ENCODE data around the gene TGFBR3L.

TGFBR3L gene

DNA sequence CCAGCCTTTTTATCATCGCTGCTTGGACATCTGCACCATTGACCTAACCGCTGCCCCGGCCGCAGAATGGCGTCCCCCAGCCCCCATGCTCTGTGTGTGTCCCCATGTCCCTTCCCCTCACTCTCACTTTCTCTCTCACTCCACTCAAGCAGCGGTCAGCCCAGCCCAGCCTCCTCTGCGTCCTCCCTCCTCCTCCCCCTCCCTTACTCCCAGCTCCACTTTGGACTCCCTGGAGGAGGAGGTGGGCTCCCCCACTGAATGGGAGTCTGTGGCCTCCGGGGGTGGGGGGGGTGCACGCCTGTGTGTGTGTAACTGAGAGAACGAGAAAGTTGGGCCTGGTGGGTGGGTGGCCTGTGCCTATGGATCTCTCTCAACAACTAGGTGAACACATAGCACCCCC, 8.8 kb upstream of the TGFBR3L start:
- peaks cover 38% of the 10 kb centered on the region for H3K36me3 Mint-ChIP-seq (ENCODE audit: low read depth)
- no peaks in the 10 kb centered on the region for H3K27me3 Mint-ChIP-seq
- peaks cover 35% of the 10 kb centered on the region for H3K4me1 Mint-ChIP-seq (ENCODE audit: low read depth)
- no peak for DNase-seq
- peak overlapping the region; percentile 88 for H3K4me3 Mint-ChIP-seq
- H3K9me3 Mint-ChIP-seq, result no peaks in the 10 kb centered on the region
- peak overlapping the region; percentile 32 for H3K27ac Mint-ChIP-seq

DNA sequence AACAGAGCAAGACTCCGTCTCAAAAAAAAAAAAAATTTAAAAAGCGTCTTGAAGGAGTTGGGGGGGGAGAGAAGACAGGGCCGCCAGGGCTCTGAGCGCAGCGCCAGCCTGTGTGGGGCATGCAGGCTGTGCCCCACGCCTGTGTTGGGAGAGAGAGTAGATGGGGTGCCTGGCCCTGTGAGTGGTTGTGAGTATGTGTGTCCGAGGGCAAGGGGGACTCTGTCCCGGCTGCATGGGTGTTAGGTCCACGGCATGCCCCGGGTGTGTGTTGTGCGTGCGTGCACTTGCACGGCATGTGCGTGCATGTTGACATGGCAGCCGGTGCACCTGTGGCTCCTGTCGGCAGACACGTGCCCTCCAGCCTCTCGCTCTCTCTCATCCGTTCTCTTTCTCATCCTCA, 7.5 kb upstream of the TGFBR3L start:
- DNase-seq, result no peak
- no peaks in the 10 kb centered on the region for H3K27me3 Mint-ChIP-seq
- no peak overlapping the region for H3K4me3 Mint-ChIP-seq
- H3K4me1 Mint-ChIP-seq (ENCODE audit: low read depth), result peaks cover 34% of the 10 kb centered on the region
- no peak overlapping the region for H3K27ac Mint-ChIP-seq
- H3K36me3 Mint-ChIP-seq (ENCODE audit: low read depth), result peaks cover 49% of the 10 kb centered on the region
- H3K9me3 Mint-ChIP-seq, result no peaks in the 10 kb centered on the region

DNA sequence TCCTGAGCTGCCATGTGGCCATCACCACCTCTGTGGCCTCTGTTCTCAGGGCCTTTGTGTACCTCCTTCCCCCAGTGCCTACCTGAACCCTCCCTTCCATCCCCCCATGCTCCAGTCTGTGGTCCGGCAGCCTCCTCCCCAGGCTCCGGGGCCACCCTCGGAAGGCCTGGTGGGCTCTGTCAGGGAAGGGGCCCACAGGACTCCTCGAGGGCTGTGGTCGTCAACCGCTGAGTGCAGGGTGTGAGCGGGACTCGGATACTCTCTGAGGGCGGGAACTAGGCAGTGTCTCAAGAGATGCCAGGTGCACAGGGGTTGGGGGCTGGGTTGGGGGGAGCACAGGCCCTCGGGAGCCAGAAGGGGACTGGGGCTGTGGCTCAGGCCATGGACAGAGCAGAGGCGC, 7.1 kb upstream of the TGFBR3L start:
- H3K4me1 Mint-ChIP-seq (ENCODE audit: low read depth), result peaks cover 32% of the 10 kb centered on the region
- no peak overlapping the region for H3K4me3 Mint-ChIP-seq
- H3K27me3 Mint-ChIP-seq, result no peaks in the 10 kb centered on the region
- DNase-seq, result no peak
- H3K36me3 Mint-ChIP-seq (ENCODE audit: low read depth), result peaks cover 50% of the 10 kb centered on the region
- no peaks in the 10 kb centered on the region for H3K9me3 Mint-ChIP-seq
- H3K27ac Mint-ChIP-seq, result no peak overlapping the region

DNA sequence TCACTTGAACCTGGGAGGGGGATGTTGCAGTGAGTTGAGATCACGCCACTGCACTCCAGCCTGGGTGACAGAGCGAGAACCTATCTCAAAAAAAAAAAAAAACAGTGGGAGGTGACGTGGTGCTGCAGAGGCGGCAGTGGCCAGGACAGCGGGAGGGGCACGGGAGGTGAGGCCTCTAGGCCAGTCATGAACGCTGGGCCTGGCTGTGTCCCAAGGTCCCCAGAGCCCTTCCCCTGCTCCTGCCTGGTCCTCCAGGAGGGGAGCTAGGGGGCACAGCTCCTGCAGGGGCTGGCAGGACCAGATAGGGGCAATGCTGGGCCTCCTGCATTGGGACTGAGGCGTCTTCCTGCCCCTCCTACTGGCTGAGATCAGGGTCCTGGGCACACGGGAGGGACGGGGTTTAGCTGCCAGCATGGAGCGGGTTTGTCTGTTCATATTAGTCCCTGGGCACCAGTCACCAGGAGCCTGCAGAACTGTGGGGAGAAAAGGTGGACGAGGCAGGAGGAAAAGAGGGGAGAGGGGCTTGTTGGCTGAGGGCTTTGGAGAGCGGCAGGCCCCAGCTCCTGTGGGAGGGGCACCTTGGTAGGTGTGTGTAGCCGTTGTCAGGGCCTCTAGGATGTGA, 6.4 kb upstream of the TGFBR3L start:
- no peak overlapping the region for H3K4me3 Mint-ChIP-seq
- DNase-seq, result no peak
- H3K9me3 Mint-ChIP-seq, result no peaks in the 10 kb centered on the region
- peaks cover 26% of the 10 kb centered on the region for H3K4me1 Mint-ChIP-seq (ENCODE audit: low read depth)
- peaks cover 57% of the 10 kb centered on the region for H3K36me3 Mint-ChIP-seq (ENCODE audit: low read depth)
- no peaks in the 10 kb centered on the region for H3K27me3 Mint-ChIP-seq
- H3K27ac Mint-ChIP-seq, result no peak overlapping the region

DNA sequence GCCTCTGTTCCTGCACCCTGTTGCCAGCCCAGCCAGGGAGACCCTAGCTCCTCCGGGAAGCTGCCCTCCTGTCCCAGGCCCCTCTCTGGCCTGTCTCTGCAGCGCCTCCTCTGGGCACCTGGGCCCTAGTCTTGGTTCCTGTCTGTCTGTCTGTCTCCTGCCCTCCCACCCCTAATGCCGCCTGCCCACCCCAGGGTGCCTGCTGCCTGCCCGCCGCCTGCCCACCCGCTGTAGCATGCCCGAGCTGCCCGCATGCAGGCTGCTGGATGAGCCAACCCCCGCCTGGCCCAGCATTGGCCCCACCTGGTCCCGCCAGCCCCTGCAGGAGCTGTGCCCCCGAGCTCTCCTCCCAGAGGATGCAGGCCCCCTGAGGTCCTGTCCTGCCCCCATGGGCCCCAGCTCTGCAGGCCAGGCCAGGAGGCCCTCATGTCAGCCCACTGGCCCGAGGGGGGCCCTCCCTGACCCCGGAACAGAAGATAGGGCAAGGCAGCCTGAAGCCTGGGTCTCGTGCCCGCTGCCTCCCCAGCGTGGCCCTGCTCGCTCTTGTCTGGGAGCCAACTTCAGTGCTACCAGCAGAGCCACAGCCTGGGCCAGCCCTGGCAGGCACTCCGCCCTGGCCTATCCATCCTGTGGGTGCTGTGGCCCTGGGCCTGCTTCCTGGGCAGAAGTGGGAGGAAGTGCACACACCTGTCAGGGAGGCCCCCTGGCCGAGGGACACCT, 5.7 kb upstream of the TGFBR3L start:
- Mint-ChIP-seq H3K27ac (no peak overlapping the region), H3K36me3 (ENCODE audit: low read depth) (peaks cover 60% of the 10 kb centered on the region), H3K4me3 (no peak overlapping the region), H3K4me1 (ENCODE audit: low read depth) (peaks cover 22% of the 10 kb centered on the region), H3K27me3 (no peaks in the 10 kb centered on the region), H3K9me3 (no peaks in the 10 kb centered on the region)
- no peak for DNase-seq

DNA sequence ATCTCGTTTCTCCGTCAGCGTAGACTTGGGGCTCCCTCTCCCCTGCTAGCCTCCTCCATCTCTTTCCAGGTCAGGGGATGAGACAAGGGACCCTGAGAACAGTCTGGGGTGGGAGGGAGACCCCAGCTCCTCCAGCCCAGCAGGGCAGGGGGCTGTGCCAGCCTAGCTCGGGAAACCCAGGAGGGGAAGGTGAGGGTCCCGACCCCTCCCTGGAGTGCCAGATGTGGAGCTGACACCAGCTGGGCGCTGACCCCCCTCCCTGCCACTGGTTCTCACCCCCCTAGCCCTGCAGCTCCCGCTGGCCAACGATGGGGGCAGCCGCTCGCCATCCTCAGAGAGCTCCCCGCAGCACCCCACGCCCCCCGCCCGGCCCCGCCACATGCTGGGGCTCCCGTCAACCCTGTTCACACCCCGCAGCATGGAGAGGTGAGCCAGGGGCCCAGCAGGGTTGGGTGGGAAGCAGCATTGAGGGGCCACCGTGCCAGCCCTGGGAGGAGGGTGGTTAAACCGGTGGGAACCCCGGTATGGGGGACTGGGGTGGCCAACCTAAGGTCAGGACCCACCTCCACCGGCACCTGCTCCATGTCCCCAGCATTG, 5.1 kb upstream of the TGFBR3L start:
- Mint-ChIP-seq H3K4me1 (ENCODE audit: low read depth) (peaks cover 19% of the 10 kb centered on the region), H3K9me3 (no peaks in the 10 kb centered on the region), H3K27me3 (peaks cover 4% of the 10 kb centered on the region), H3K27ac (no peak overlapping the region), H3K4me3 (no peak overlapping the region), H3K36me3 (ENCODE audit: low read depth) (peaks cover 56% of the 10 kb centered on the region)
- no peak for DNase-seq

DNA sequence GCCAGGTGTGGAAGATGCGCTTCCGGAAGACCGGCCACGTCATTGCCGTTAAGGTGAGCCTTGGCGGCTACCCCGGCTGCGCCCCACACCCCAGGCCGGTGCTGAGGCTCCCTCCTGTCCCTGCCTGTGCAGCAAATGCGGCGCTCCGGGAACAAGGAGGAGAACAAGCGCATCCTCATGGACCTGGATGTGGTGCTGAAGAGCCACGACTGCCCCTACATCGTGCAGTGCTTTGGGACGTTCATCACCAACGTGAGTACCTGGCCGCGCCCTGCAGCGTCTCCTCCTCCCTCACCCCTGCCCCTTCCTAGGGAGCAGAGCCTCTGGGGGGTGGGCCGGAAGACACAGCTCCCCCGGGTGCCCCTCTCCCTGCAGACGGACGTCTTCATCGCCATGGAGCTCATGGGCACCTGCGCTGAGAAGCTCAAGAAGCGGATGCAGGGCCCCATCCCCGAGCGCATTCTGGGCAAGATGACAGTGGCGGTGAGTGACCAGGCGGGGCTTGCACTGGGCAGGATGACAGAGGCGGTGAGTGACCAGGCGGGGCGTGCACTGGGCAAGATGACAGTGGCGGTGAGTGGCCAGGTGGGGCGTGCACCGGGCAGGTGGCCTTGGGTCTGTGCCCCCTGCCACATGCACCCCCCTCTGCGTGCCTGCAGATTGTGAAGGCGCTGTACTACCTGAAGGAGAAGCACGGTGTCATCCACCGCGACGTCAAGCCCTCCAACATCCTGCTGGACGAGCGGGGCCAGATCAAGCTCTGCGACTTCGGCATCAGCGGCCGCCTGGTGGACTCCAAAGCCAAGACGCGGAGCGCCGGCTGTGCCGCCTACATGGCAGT, 4.1 kb upstream of the TGFBR3L start:
- peaks cover 13% of the 10 kb centered on the region for H3K27me3 Mint-ChIP-seq
- no peak overlapping the region for H3K4me3 Mint-ChIP-seq
- no peak overlapping the region for H3K27ac Mint-ChIP-seq
- peaks cover 13% of the 10 kb centered on the region for H3K4me1 Mint-ChIP-seq (ENCODE audit: low read depth)
- no peaks in the 10 kb centered on the region for H3K9me3 Mint-ChIP-seq
- DNase-seq, result no peak
- H3K36me3 Mint-ChIP-seq (ENCODE audit: low read depth), result peaks cover 48% of the 10 kb centered on the region

DNA sequence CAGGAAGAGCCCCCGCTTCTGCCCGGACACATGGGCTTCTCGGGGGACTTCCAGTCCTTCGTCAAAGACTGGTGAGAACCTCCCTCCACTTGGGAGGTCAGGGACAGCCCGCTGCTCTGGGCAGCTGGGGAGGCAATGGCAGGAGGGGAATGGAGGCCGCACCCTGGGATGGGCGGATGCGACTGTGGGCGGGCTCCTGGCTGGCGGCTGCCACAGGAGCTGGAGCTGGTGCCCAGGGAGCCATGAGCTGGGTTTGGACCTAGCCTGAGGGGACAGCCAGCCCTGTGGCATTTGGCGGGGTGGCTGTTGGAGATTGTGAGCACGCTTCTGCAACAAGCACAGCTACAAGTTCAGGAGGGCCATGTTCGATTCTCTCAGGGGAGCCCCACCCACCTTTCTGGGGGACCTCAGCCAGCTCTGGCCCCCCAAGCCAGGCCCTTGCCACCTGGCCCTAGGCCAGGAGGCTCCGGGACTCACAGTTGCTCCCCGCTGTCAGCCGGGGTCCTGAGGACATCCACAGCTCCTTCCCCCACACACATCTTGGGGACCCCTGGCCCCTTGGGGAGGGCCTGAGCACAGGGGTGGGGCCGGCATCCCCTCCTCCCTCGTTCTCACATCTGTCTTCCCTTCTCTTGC, 3.0 kb upstream of the TGFBR3L start:
- no peaks in the 10 kb centered on the region for H3K9me3 Mint-ChIP-seq
- H3K36me3 Mint-ChIP-seq (ENCODE audit: low read depth), result peaks cover 37% of the 10 kb centered on the region
- no peak for DNase-seq
- H3K27me3 Mint-ChIP-seq, result peaks cover 19% of the 10 kb centered on the region
- no peak overlapping the region for H3K27ac Mint-ChIP-seq
- no peak overlapping the region for H3K4me3 Mint-ChIP-seq
- H3K4me1 Mint-ChIP-seq (ENCODE audit: low read depth), result peaks cover 11% of the 10 kb centered on the region

DNA sequence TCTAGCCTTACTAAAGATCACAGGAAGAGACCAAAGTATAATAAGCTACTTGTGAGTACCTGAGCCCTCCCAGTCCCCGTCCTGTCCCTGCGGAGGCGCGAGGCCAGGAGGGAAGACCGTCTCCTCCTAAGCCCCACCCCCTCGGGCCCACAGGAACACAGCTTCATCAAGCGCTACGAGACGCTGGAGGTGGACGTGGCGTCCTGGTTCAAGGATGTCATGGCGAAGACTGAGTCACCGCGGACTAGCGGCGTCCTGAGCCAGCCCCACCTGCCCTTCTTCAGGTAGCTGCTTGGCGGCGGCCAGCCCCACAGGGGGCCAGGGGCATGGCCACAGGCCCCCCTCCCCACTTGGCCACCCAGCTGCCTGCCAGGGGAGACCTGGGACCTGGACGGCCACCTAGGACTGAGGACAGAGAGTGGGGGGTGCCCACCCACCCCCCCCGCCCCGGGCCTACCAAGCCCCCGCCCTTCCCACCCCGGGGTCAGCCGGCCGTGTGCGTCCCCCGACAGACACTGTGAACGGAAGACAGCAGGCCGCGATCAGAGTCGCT, 2.4 kb upstream of the TGFBR3L start:
- Mint-ChIP-seq H3K36me3 (ENCODE audit: low read depth) (peaks cover 33% of the 10 kb centered on the region), H3K9me3 (no peaks in the 10 kb centered on the region), H3K27me3 (peaks cover 23% of the 10 kb centered on the region), H3K4me1 (ENCODE audit: low read depth) (peaks cover 13% of the 10 kb centered on the region), H3K27ac (no peak overlapping the region), H3K4me3 (no peak overlapping the region)
- no peak for DNase-seq

DNA sequence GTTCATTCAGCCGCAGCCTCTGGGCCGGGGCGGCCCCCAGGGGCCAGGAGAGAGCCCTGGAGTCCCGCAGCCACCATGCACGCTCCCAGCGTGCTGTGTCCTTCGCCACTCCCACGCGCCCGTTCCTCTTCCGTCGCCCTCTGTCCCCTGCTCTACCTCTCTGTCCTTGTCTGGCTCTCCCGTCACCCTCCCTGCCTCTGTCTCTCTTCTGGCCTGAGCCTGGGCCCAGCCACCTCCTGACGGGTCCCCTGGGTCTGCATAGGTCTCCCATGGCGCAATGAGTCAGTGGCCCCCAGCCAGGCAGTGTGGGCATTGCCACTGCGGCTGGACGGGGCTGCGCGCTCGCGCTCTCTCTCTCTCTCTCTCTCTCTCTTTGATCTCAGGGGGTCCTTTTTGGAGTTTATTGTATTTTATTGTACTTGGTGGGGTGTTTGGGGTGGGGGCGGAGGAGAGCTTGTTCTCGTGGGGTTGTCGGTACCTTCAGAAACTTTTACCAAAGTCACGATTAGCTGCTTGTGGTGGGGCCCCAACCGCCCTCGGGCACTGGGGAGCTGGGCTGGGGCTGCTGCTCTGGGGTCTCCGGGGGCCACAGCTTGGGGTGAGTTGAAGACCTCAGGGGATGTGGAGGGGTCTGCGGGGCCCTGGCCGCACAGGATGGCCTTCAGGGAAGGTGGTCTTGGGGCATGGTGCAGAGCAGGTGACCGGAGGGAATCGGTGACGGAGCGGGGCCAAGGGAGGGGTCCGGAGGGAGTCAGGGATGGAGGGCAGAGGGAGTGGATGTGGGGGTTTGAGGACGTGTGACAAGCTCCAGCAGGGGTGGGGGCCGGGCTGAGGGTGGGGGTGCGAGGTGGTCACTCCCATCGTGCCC, 1.7 kb upstream of the TGFBR3L start:
- peaks cover 27% of the 10 kb centered on the region for H3K27me3 Mint-ChIP-seq
- H3K36me3 Mint-ChIP-seq (ENCODE audit: low read depth), result peaks cover 29% of the 10 kb centered on the region
- H3K27ac Mint-ChIP-seq, result no peak overlapping the region
- peaks cover 13% of the 10 kb centered on the region for H3K4me1 Mint-ChIP-seq (ENCODE audit: low read depth)
- no peak for DNase-seq
- H3K9me3 Mint-ChIP-seq, result no peaks in the 10 kb centered on the region
- no peak overlapping the region for H3K4me3 Mint-ChIP-seq

DNA sequence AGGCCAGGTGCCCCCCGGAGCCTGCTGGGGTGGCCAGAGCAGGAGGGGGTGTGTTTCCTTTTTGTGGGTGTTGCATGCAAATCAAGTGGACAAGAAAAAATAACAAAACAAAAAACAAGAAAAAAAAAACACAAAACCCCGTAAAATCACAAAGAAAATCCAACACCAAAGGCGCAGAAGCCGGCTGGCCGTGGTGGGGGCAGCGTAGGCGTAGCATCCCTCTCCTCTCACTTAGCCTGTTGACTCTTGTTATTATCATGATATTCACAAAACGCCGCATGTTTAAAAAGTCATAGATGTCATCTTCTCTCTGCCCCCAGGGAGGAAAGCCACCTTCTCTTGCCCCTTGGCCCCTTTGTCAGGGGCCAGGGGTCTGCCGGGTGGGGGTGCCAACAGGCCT, 978 bp upstream of the TGFBR3L start:
- Mint-ChIP-seq H3K27me3 (peaks cover 34% of the 10 kb centered on the region), H3K4me1 (ENCODE audit: low read depth) (peaks cover 17% of the 10 kb centered on the region), H3K36me3 (ENCODE audit: low read depth) (peaks cover 29% of the 10 kb centered on the region), H3K4me3 (no peak overlapping the region), H3K27ac (no peak overlapping the region), H3K9me3 (no peaks in the 10 kb centered on the region)
- no peak for DNase-seq

DNA sequence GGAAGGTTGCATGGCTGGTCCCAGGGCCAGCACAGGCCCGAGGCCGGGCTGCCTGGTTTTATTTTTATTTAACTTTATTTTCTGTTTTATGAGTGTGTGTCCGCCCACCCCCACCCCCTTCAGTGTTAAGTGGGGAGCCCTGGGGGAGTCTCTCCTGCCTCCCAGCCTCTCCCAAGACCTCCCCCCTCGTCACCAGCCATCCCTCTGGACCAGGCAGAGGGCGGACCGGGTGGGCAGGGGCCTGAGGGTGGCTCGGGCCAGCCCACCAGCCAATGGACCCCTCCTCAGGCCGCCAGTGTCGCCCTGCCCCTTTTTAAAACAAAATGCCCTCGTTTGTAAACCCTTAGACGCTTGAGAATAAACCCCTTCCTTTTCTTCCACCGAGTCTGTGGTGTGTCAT, 531 bp upstream of the TGFBR3L start:
- H3K27me3 Mint-ChIP-seq, result peaks cover 39% of the 10 kb centered on the region
- no peaks in the 10 kb centered on the region for H3K9me3 Mint-ChIP-seq
- H3K36me3 Mint-ChIP-seq (ENCODE audit: low read depth), result peaks cover 29% of the 10 kb centered on the region
- no peak for DNase-seq
- H3K4me1 Mint-ChIP-seq (ENCODE audit: low read depth), result peaks cover 17% of the 10 kb centered on the region
- H3K27ac Mint-ChIP-seq, result no peak overlapping the region
- no peak overlapping the region for H3K4me3 Mint-ChIP-seq

DNA sequence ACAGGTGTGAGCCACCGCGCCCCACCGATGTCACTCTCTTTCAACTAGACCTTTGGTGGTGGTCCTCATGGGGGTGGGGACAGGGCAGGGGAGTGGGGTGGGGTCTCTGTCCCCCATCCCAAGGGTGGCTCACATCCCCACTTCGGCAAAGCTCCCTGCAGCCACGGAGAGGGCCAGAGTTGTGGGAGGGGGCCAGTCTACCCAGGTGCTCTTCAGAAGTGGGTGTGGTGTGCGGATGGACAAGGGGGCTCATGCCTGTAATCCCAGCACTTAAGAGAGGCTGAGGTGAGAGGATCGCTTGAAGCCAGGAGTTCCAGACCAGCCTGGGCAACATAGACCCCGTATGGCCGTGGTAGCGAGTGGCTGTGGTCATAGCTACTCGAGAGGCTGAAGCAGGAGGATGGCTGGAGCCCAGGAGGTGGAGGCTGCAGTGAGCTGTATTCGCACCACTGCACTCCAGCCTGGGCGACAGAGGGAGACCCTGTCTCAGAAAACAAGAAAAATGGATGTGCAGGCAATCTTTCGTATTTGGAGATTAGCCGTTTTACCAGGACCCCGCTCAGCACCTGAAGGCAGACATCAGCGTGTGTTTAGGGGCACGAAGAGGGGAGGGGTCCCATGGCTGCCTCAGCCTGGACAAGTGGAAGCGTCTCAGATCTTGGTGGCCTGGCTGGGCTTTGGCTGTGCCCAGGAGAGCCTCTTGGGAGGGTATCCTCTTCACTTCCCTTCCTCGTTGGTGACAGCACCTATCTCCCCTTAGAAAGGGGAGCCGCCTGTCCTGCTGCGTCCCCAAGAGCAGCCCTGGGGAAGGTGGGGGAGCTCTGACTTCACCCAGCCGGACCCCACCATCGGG, 846 bp downstream of the TGFBR3L start:
- Mint-ChIP-seq H3K36me3 (ENCODE audit: low read depth) (peaks cover 25% of the 10 kb centered on the region), H3K27me3 (peaks cover 49% of the 10 kb centered on the region), H3K4me1 (ENCODE audit: low read depth) (peaks cover 24% of the 10 kb centered on the region), H3K27ac (no peak overlapping the region), H3K4me3 (peak overlapping the region; percentile 56), H3K9me3 (no peaks in the 10 kb centered on the region)
- no peak for DNase-seq
